Activated gamma-delta T cell (primary cell): ENCODE data around the gene GJC2.

Experiments used
- DNase-seq: peaks from one replicate; lab custom pipeline; 2025; lab: John Stamatoyannopoulos, UW

The GJC2 gene

DNA sequence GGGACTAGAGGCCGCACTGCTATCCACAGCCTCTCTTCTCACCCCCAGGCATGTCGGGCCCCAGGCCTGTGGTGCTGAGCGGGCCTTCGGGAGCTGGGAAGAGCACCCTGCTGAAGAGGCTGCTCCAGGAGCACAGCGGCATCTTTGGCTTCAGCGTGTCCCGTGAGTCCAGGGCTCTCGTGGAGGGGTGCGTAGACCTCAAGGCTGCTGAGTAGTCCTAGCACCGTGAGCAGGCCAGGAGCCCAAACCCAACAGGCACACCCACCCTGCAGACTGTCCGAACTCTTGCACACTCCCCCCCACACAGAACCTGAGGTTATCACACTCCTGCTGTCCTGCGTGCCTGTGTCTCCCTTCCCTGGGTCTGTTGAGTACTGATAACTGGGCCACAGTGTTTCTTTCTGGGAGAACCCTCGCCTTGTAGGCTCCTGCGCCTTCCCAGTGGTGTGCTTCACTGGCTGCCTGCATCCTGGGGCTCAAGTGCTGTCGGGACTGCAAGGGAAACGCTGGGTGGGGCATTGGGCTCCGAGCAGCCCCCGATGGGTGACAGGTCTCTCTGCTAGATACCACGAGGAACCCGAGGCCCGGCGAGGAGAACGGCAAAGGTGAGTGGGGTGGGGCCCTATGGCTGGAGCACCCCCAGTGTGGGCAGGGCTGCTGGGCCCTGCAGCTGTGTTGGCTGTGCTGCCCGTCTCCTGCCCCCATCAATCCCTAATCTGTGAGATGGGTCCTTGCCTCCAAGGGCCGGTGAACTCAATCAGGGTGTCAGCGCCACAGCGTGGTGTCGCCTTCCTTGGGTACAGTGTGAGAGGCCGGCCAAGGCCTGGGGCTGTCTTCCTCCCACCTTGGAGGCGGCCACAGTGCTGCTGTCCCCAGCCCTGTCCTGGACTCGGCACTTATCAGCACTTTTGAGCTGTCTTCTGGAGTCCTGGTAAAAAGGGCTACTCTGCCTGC, 4.0 kb upstream of the GJC2 start:
- DNase-seq = no peak

DNA sequence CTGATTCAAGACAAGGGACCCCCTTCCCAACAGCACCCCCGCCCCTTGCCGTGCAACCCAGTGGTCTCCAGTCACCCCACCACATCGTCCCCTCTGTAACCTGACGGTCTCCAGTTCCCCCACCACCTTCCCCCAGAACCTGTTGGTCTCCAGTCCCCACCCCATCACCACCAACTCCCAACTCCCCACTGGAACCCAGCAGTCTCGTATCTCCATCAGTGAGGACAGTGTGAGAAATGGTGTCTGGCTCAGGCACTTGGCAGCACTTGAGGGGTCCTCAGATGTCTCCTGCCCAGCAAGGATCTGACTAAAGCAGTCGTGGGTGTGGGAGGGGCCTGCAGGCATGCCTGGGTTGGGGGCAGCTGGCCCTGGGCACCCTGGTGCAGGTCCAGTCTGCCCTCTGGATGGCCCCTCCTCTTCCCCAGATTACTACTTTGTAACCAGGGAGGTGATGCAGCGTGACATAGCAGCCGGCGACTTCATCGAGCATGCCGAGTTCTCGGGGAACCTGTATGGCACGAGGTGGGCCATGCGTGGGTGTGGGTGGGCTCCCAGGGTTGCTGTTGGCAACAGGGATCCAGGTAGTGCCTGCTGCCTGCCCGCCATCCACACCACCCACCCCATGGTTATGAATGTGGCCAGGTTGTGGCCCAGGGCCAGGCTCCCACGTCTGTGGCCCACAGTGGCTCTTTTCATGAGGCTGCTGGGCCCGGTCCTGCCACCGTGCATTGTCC, 3.1 kb upstream of the GJC2 start:
- DNase-seq = no peak

GRCh38 chr1:228147151-228147693, 2.5 kb upstream of the GJC2 start:
- DNase-seq = no peak

DNA sequence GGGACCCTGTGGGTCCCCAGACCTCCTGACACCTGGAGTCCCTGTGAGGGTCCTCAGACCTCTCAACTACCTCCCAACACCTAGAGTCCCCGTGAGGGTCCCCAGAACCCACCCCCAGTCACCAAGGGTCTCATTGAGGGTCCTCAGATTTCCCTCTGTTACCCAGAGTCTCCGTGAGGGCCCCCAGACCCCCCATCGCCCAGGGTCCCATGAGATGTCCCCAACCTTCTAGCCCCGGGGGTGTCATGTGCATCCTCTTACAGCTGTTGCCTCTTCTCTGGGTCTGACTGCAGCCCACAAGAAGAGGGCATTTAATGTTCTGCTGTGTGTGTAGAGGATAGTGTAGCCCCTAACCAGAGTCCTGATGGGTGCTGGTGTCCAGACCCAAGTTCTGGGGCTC, 2.0 kb upstream of the GJC2 start:
- DNase-seq = no peak

DNA sequence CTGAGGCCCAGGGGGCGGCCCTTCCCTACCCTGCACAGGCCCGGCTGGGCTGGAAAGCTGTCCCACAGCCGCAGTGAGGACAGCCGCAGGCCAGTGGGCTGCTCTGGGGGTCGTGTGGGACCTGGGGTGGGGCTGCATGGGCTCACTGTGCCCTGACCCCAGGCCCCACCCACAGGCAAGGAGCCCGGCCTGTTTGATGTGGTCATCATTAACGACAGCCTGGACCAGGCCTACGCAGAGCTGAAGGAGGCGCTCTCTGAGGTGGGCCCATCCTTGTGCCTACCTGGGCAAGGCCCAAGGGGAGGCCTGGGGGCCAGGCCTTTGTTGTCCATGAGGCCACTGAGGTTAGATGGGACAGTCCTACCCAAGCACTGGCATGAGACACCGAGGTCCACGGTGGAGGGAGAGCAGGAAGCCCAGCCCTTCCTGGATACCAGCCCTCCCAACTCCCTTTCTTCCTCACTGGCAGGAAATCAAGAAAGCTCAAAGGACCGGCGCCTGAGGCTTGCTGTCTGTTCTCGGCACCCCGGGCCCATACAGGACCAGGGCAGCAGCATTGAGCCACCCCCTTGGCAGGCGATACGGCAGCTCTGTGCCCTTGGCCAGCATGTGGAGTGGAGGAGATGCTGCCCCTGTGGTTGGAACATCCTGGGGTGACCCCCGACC, 1.4 kb upstream of the GJC2 start:
- DNase-seq = no peak

DNA sequence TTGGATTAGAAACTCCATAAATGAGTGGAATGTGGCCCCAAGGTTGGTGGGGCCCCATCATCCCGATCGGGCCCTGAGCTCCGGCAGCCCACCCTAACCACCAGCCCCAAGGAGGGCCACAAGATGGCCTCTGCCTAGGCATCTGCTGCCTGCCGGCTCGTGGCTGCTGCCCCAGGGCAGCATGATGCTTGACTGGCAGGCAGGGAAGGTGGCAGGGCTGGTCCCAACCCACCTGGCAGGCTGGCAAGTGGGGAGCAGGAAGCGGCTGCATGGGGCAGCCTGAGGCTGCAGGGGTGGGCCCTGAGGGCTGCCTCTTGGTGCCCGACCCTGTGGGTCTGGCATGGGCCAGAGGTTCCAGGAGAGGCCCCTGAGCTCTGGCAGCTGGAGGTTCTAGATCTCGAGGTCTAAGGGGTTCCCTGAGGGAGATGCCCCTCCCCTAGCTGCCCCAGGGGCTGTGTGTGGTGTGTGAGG, 760 bp upstream of the GJC2 start:
- DNase-seq = no peak

- no peak for DNase-seq
These were observed 360 bp downstream of the GJC2 start for GRCh38 chr1:228150120-228150460.

GRCh38 chr1:228150461-228151179, 890 bp downstream of the GJC2 start:
- DNase-seq = no peak

DNA sequence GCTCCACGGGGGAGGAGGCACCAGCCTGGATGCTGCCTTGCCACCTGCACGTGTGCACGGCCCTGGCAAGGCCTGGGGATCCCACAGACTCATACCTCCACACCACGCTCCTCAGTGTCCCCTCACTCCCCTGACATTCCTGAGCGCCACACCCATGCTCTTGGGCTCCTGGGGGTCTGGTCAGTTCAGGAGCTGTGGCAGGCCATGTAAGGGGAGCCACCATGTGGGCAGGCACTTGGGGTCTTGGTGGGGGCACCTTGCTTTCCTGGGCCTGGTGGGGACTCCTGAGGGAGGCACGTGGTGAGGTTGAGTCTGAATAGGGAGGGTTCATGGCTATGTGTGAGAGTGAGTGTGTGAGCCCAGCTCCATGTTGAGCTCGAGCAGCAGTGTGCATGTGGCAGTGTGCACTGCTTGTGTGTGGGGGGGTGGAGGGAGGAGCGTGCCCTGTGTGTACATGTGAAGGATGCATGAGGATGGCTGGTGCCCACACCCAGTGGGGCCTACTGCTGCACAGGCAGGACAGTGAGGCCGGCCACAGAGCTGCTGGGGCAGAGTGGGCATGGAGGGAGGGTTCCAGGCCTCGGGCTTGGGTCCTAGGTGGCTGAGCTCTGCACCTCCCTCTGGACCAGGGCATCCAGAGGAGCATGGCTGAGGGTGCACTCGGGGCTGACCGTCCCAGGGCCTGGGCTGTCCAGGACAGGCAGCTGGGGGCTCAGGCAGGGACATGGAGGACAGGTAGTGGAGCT, 1.6 kb downstream of the GJC2 start:
- no peak for DNase-seq

GRCh38 chr1:228152097-228152917, 2.6 kb downstream of the GJC2 start:
- no peak for DNase-seq

GRCh38 chr1:228152918-228153258, 3.2 kb downstream of the GJC2 start:
- DNase-seq = no peak

GRCh38 chr1:228154021-228154669, 4.4 kb downstream of the GJC2 start:
- no peak for DNase-seq

- DNase-seq = no peak
These were observed 5.2 kb downstream of the GJC2 start for GRCh38 chr1:228154670-228155571.

- DNase-seq = no peak
These were observed 6.1 kb downstream of the GJC2 start for GRCh38 chr1:228155596-228156514.

GRCh38 chr1:228156515-228156881, 6.8 kb downstream of the GJC2 start:
- no peak for DNase-seq

DNA sequence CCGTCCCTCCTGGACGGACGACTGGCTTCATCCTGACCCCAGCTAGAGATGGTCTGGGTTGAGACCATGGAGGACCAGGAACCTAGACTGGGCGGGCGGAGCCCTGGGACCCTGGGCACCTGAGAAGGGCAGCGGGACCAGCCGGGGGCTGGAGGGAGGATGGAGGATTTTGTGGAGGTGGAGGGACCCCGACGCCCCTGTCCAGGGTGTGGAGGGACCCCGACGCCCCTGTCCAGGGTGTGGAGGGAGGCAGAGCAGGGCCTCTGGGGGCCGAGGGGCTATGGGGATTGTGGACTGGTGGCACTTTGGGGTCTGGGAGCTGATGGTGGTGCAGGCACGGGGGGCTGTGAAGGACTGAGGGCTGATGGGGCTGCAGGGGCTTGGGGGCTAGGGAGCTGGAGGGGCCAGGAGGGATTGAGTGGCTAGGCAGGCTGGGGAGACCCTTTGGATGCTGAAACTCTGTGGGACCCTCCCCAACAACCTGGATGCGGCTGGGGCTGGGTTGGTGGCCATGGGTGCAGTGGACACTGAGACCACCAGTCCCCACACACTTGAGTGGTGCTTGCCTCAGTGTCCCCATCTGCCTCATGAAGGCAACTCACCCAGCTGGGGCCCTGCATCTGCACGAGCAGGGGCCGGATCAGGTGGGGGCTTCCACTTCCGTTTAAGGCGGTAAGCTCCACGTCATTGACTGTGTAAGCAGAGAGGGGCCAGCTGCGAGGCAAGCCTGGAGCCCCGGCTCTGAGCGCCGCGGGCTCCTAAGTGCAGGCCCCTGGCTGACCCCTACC, 7.4 kb downstream of the GJC2 start:
- no peak for DNase-seq

GRCh38 chr1:228157729-228158126, 8.0 kb downstream of the GJC2 start:
- DNase-seq = no peak
